Panc1 (cell line): ENCODE measurements around the gene PADI3. TPM values are rescaled to one million over a fixed set of nuclear protein-coding genes. Genes with fewer than 3 reads are reported as not detected.

Experiments used
- ATAC-seq: fragments of 200-7000 bp; cut with Tn5 transposase; 2 replicates; pipeline ENCODE4 v1.9.1; 2020; ENCODE audit warnings: mild to moderate bottlenecking, moderate library complexity
- BruUV-seq: library from RNA; stranded (reverse); fragments of 400-500 nt; replicated peaks from 2 replicates; lab custom pipeline; 2021; lab: Mats Ljungman, UMichigan
- CTCF ChIA-PET: fragments of 300-600 bp; sonication (Branson Sonifier 250); formaldehyde crosslinking; loops from one replicate; lab custom pipeline; 2022; ENCODE audit warnings: antibody characterized with exemption; lab: Charles Lee
- POLR2A ChIA-PET: fragments of 300-600 bp; sonication (Branson Sonifier 250); formaldehyde crosslinking; loops from one replicate; lab custom pipeline; 2022; ENCODE audit warnings: antibody characterized with exemption; lab: Charles Lee
- DNase-seq: peaks from one replicate; pipeline ENCODE4 v3.0.0-alpha.2; 2010; ENCODE audit warnings: low read depth, low spot score
- H3K27ac ChIP-seq: 2 replicates; pipeline ENCODE4 v1.5.1; 2011; ENCODE audit warnings: mild to moderate bottlenecking, low read length, inconsistent platforms
- H3K27me3 ChIP-seq: fragments of 200-500 bp; sonication (Bioruptor generic); 2 replicates; pipeline ENCODE4 v1.6.0; 2014; ENCODE audit warnings: low read length, inconsistent platforms; ENCODE audit not compliant: control insufficient read depth, insufficient read depth
- H3K36me3 ChIP-seq: fragments of 200-500 bp; sonication (Bioruptor generic); 2 replicates; pipeline ENCODE4 v1.5.1; 2014; ENCODE audit warnings: inconsistent platforms, mild to moderate bottlenecking, low read length, moderate library complexity; ENCODE audit not compliant: control insufficient read depth, insufficient read depth
- H3K4me1 ChIP-seq: 2 replicates; pipeline ENCODE4 v1.5.1; 2011; ENCODE audit warnings: inconsistent platforms, mild to moderate bottlenecking, low read length, moderate library complexity; ENCODE audit not compliant: control insufficient read depth, insufficient read depth
- H3K4me3 ChIP-seq, 2 experiments: 2 replicates each; pipeline ENCODE4 v1.5.1; 2011 to 2012; ENCODE audit warnings: low read depth in 2 of 2, low read length in 2 of 2, mild to moderate bottlenecking in 2 of 2, inconsistent platforms in 1 of 2, moderate library complexity in 1 of 2
- H3K9me3 ChIP-seq: fragments of 200-500 bp; sonication (Bioruptor generic); 2 replicates; pipeline ENCODE4 v1.5.1; 2014; ENCODE audit warnings: low read depth, mild to moderate bottlenecking, inconsistent platforms, low read length, moderate library complexity; ENCODE audit not compliant: control insufficient read depth, insufficient read depth
- POLR2AphosphoS5 ChIP-seq: IDR thresholded peaks from 2 replicates; pipeline ENCODE4 v1.6.1; 2012; ENCODE audit warnings: mild to moderate bottlenecking, low read depth, low read length, moderate library complexity
- SIN3A ChIP-seq: IDR thresholded peaks from 2 replicates; pipeline ENCODE4 v1.6.1; 2012; ENCODE audit warnings: low read depth, mild to moderate bottlenecking, low read length, moderate library complexity, borderline replicate concordance; ENCODE audit not compliant: insufficient read depth
- TCF7L2 ChIP-seq: IDR thresholded peaks from 2 replicates; pipeline ENCODE4 v1.6.1; 2011; ENCODE audit warnings: mild to moderate bottlenecking, low read depth, low read length, inconsistent platforms
- in situ Hi-C: cut with HindIII; loops from 2 replicates; pipeline ENCODE4 v1.10.0; 2016; ENCODE audit warnings: low sequenced_read_pairs, low pct_unique_long_range_greater_than_20kb
- intact Hi-C: fragments of 100-400 bp; cut with micrococcal nuclease; formaldehyde crosslinking; loops from one replicate; pipeline ENCODE4 v1.10.0; 2022; ENCODE audit not compliant: unreplicated experiment
- total RNA-seq: library from RNA; stranded (reverse); gene quantifications from one replicate; pipeline ENCODE4 v1.2.1, GENCODE V29; 2021; ENCODE audit not compliant: unreplicated experiment
- TF ChIP-seq, protein P1 (sequence below), 2 experiments: IDR thresholded peaks; 2 replicates each; pipeline ENCODE4 v1.6.1; 2011 to 2012; ENCODE audit warnings: low read depth in 2 of 2, control low read depth in 1 of 2, low read length in 1 of 2, mild to moderate bottlenecking in 1 of 2, moderate library complexity in 1 of 2; ENCODE audit not compliant: insufficient read depth in 1 of 2
- TF ChIP-seq, protein P2 (sequence below): fragments of 450-650 bp; IDR thresholded peaks from 2 replicates; pipeline ENCODE4 v1.5.1; 2017; ENCODE audit warnings: mild to moderate bottlenecking

Gene PADI3
- total RNA-seq, 1 experiment from 2014 or later: 3.4 TPM

DNA sequence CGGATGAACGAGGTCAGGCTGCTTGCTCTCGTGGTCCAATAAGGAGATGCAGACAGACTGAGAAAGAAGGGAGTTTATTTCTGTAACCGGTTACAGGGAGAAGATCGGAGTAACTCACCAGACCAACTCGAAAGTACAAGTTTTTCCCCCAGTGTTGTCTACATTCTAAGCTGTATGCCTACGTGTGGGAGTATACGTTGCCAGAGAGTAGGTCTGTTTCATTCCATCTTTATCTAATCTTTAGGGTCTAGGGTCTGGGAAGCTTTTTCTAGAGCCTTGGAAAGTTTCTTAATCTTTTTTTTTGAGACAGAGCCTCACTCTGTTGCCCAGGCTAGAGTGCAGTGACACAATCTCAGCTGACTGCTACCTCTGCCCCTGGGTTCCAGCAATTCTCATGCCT, 48.7 kb upstream of the PADI3 start:
- no TSS peak for BruUV-seq
- H3K4me1 ChIP-seq: peaks cover 30% of the 10 kb centered on the region
- CTCF ChIA-PET: no interaction called here
- no peak for ATAC-seq
- TF ChIP-seq POLR2AphosphoS5: no peak
- H3K27ac ChIP-seq: peak overlapping the region; percentile 78
- no peaks in the 10 kb centered on the region for H3K9me3 ChIP-seq
- in situ Hi-C loops: no loop called here
- no peaks in the 10 kb centered on the region for H3K36me3 ChIP-seq
- no peaks in the 10 kb centered on the region for H3K27me3 ChIP-seq
- intact Hi-C loops: no loop called here
- no peak overlapping the region for H3K4me3 ChIP-seq
- no peak for DNase-seq
- POLR2A ChIA-PET: no interaction called here

DNA sequence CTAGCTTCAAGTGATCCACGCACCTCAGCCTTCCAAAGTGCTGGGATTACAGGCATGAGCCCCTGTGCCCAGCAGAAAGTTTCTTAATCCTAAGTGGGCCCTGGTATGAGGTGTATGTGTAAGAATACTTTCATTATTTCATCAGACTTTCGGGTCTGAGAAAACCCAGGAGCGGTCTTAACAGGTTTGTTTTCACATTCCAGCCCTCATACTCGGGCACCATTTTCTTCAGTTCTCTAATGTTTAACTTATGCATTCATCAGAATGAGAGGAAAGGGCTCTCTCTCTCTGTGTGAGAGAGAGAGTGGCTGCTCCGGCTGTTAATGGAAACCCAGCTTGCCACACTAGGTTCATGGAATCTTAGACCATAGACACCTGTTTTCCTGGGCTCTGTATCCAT, 48.1 kb upstream of the PADI3 start:
- Histone ChIP-seq H3K36me3 (no peaks in the 10 kb centered on the region), H3K27me3 (no peaks in the 10 kb centered on the region), H3K4me3 (no peak overlapping the region), H3K9me3 (no peaks in the 10 kb centered on the region), H3K27ac (peak overlapping the region; percentile 78), H3K4me1 (peaks cover 26% of the 10 kb centered on the region)
- intact Hi-C loops (no loop called here), in situ Hi-C loops (no loop called here)
- CTCF ChIA-PET: no interaction called here
- POLR2A ChIA-PET: no interaction called here
- ATAC-seq (no peak), DNase-seq (no peak)
- TF ChIP-seq, protein P1, sequence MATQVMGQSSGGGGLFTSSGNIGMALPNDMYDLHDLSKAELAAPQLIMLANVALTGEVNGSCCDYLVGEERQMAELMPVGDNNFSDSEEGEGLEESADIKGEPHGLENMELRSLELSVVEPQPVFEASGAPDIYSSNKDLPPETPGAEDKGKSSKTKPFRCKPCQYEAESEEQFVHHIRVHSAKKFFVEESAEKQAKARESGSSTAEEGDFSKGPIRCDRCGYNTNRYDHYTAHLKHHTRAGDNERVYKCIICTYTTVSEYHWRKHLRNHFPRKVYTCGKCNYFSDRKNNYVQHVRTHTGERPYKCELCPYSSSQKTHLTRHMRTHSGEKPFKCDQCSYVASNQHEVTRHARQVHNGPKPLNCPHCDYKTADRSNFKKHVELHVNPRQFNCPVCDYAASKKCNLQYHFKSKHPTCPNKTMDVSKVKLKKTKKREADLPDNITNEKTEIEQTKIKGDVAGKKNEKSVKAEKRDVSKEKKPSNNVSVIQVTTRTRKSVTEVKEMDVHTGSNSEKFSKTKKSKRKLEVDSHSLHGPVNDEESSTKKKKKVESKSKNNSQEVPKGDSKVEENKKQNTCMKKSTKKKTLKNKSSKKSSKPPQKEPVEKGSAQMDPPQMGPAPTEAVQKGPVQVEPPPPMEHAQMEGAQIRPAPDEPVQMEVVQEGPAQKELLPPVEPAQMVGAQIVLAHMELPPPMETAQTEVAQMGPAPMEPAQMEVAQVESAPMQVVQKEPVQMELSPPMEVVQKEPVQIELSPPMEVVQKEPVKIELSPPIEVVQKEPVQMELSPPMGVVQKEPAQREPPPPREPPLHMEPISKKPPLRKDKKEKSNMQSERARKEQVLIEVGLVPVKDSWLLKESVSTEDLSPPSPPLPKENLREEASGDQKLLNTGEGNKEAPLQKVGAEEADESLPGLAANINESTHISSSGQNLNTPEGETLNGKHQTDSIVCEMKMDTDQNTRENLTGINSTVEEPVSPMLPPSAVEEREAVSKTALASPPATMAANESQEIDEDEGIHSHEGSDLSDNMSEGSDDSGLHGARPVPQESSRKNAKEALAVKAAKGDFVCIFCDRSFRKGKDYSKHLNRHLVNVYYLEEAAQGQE (IDR thresholded peaks at IDR 0.05; ENCODE audit: insufficient read depth in 1 of 2, low read depth in 2 of 2, low read length in 1 of 2): no peak
- TF ChIP-seq POLR2AphosphoS5: no peak
- TF ChIP-seq TCF7L2: no peak
- TF ChIP-seq, protein P2, sequence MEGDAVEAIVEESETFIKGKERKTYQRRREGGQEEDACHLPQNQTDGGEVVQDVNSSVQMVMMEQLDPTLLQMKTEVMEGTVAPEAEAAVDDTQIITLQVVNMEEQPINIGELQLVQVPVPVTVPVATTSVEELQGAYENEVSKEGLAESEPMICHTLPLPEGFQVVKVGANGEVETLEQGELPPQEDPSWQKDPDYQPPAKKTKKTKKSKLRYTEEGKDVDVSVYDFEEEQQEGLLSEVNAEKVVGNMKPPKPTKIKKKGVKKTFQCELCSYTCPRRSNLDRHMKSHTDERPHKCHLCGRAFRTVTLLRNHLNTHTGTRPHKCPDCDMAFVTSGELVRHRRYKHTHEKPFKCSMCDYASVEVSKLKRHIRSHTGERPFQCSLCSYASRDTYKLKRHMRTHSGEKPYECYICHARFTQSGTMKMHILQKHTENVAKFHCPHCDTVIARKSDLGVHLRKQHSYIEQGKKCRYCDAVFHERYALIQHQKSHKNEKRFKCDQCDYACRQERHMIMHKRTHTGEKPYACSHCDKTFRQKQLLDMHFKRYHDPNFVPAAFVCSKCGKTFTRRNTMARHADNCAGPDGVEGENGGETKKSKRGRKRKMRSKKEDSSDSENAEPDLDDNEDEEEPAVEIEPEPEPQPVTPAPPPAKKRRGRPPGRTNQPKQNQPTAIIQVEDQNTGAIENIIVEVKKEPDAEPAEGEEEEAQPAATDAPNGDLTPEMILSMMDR: no peak
- no peak for TF ChIP-seq SIN3A
- BruUV-seq: no TSS peak

DNA sequence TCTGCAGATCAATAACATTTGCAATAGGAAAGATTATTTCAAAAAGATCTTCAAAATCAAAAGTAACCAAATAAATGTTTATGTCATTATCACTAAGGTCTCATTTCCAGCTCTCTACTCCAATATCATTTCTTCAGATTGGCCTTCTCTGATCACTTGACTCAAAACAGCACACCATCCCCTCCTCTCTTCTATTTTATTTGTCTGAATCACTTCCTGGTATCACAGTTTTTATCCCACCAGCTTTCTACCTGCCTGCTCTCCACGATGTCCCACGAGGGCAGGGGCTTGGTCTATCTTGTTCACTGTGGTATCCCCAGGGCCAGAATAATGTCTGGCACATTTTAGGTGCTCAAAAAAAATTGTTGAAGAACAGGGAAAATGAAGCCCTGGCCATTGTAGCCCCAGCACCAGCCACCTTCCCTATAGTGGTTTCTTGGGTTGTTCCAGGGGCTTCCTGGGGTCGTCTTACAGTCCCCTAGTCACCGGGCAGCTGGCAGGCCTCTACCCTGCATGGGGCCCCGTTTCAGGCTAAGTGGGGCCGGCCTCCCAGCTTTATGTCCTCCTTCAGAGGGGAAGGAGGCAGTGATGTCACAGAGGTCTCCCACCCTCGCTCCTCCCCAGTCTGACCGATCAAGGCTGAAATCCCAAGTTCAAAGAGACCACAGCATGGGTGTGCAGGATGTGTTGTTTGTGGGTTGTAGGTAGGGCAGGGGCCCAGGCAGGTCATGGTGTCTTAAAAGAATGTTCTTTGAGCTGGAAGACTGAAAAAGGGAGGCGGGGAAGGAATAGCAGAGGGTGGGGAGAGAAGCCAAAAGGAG, 47.5 kb upstream of the PADI3 start:
- peak overlapping the region; percentile 78 for H3K27ac ChIP-seq
- POLR2A ChIA-PET: interaction anchor here (0.7 kb wide), 1 partner anchor 18 kb away, joined by 3 read pairs; no protein-coding TSS in a partner anchor
- TF ChIP-seq, protein P2: no peak
- TF ChIP-seq, protein P1 (IDR thresholded peaks at IDR 0.05; ENCODE audit: insufficient read depth in 1 of 2, low read depth in 2 of 2, low read length in 1 of 2): no peak
- TF ChIP-seq TCF7L2 (no peak), POLR2AphosphoS5 (no peak), SIN3A (no peak)
- BruUV-seq: no TSS peak
- no peaks in the 10 kb centered on the region for H3K36me3 ChIP-seq
- no peaks in the 10 kb centered on the region for H3K9me3 ChIP-seq
- CTCF ChIA-PET: no interaction called here
- in situ Hi-C loops (no loop called here), intact Hi-C loops (no loop called here)
- peaks cover 26% of the 10 kb centered on the region for H3K4me1 ChIP-seq
- no peak for ATAC-seq
- H3K27me3 ChIP-seq: no peaks in the 10 kb centered on the region
- no peak for DNase-seq
- H3K4me3 ChIP-seq: no peak overlapping the region
